HEK293 (cell line): ENCODE results near the gene CLASP1.

Experiments
- KLF9 ChIP-seq: fragments of 450-650 bp; formaldehyde crosslinking; IDR thresholded peaks from 2 replicates; pipeline ENCODE4 v1.5.1; 2016; ENCODE audit warnings: missing biosample characterization, missing genetic modification characterization, low read depth
- ZNF274 ChIP-seq, 2 experiments: fragments of 200-500 bp in 1 of 2; fragments of 450-650 bp in 1 of 2; sonication (Bioruptor generic) in 1 of 2; formaldehyde crosslinking in 1 of 2; IDR thresholded peaks; 2 replicates each; pipeline versions ENCODE4 v1.5.1 to v1.6.1; 2014 to 2016; ENCODE audit warnings: borderline replicate concordance in 1 of 2, inconsistent platforms in 1 of 2, low read length in 1 of 2, missing biosample characterization in 1 of 2, missing genetic modification characterization in 1 of 2
- ZNF785 ChIP-seq: fragments of 450-650 bp; formaldehyde crosslinking; IDR thresholded peaks from 2 replicates; pipeline ENCODE4 v1.5.1; 2016; ENCODE audit warnings: missing biosample characterization, missing genetic modification characterization

Gene CLASP1

GRCh38 chr2:121287956-121288355 lies 361.3 kb downstream of the CLASP1 start (continued):
- TF ChIP-seq ZNF274 (IDR thresholded peaks at IDR 0.05; ENCODE audit: low read length) (no peak), ZNF274 (tag by site-specific recombination; IDR thresholded peaks at IDR 0.05; ENCODE audit: borderline replicate concordance) (no peak), ZNF785 (tag by site-specific recombination) (no peak), KLF9 (no peak)
- TF ChIP-seq, all 188 proteins: peak for 0
